Right atrium auricular region (tissue), 2 donors: ENCODE results near the gene SLC6A1. TPM values are rescaled to one million over a fixed set of nuclear protein-coding genes. Genes with fewer than 3 reads are reported as not detected.
"Not testable (repeated sequence)": the region's sequence is repeated elsewhere in the genome, so short reads cannot be mapped to it uniquely, and the experiment has no call there.

ENCODE experiments used
- DNase-seq: peaks from one replicate; pipeline ENCODE4 v3.0.0-alpha.2; 2019; ENCODE audit warnings: low spot score
- H3K27ac ChIP-seq, 2 donors: fragments of 200-600 bp; sonication (generic); 1 replicate in 1 of 2; 2 replicates in 1 of 2; pipeline ENCODE4 v1.5.1; 2016 to 2019
- H3K27me3 ChIP-seq, 2 donors: fragments of 200-600 bp; sonication (generic); one replicate each; pipeline versions ENCODE4 v1.5.1 to v1.6.0; 2017 to 2019
- H3K36me3 ChIP-seq: fragments of 200-600 bp; sonication (generic); one replicate; pipeline ENCODE4 v1.5.1; 2016
- H3K4me1 ChIP-seq, 2 donors: fragments of 200-600 bp; sonication (generic); one replicate each; pipeline versions ENCODE4 v1.5.1 to v1.6.0; 2017 to 2019
- H3K4me3 ChIP-seq, 2 donors: fragments of 200-600 bp; sonication (generic); 1 replicate in 1 of 2; 2 replicates in 1 of 2; pipeline ENCODE4 v1.5.1; 2017 to 2019; ENCODE audit warnings: mild to moderate bottlenecking in 1 of 2, moderate library complexity in 1 of 2
- H3K9me3 ChIP-seq, 2 donors: fragments of 200-600 bp; sonication (generic); one replicate each; pipeline ENCODE4 v1.5.1; 2019
- total RNA-seq, 2 donors: library from RNA; depleted of rRNA; stranded (reverse); fragments of >200 nt; gene quantifications; one replicate each; pipeline ENCODE4 v1.1.0, GENCODE V29; 2016
- TF ChIP-seq, protein P1 (sequence below), 2 donors: fragments of 200-600 bp; sonication (generic); IDR thresholded peaks; one replicate each; pipeline ENCODE4 v1.5.1; 2019; ENCODE audit warnings: antibody characterized with exemption in 2 of 2

SLC6A1 gene
- total RNA-seq, 2 donors from 2014 or later = 1.3 to 4.1 TPM

DNA sequence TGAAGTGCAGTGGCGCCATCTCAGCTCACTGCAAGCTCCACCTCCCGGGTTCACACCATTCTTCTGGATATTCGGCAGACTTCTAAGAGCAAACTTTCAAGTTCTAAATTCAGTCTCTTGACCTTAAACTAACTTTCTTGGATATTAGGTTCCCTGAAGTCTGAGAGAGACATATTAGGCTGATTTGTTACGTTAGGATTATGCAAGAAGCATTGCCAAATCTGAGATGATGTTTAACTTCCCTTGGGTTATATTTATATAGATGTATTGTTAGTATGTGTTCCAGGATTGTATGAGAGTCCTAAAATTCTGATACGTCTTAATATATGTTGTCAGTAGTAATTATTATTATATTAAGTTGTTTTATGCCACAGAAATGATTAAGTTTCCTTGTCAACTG, 80.1 kb downstream of the SLC6A1 start:
- Histone ChIP-seq H3K27ac (no peak overlapping the region), H3K9me3 (peaks cover 0 to 8% of the 10 kb centered on the region in 2 donors), H3K4me1 (no peaks in the 10 kb centered on the region), H3K27me3 (no peaks in the 10 kb centered on the region), H3K36me3 (no peaks in the 10 kb centered on the region), H3K4me3 (no peak overlapping the region)
- no peak for DNase-seq
- TF ChIP-seq, protein P1, sequence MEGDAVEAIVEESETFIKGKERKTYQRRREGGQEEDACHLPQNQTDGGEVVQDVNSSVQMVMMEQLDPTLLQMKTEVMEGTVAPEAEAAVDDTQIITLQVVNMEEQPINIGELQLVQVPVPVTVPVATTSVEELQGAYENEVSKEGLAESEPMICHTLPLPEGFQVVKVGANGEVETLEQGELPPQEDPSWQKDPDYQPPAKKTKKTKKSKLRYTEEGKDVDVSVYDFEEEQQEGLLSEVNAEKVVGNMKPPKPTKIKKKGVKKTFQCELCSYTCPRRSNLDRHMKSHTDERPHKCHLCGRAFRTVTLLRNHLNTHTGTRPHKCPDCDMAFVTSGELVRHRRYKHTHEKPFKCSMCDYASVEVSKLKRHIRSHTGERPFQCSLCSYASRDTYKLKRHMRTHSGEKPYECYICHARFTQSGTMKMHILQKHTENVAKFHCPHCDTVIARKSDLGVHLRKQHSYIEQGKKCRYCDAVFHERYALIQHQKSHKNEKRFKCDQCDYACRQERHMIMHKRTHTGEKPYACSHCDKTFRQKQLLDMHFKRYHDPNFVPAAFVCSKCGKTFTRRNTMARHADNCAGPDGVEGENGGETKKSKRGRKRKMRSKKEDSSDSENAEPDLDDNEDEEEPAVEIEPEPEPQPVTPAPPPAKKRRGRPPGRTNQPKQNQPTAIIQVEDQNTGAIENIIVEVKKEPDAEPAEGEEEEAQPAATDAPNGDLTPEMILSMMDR (IDR thresholded peaks at IDR 0.05) = no peak

DNA sequence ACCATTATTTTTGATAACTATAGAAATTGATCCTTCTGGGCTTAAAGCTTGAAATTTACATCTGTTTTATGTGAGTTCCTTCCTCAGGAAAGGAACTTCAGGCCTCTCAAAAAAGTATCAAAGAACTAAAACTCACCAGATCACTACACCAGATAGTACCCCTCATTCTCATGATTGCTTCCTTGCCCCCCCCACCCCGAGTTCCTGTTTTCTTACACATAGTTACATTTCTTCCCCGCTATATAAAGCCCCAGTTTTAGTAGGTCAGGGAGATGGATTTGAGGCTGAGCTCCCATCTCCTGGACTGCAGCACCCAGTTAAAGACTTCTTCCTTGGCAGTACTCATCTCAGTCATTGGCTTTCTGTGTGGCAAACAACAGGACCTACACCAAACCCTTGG, 81.5 kb downstream of the SLC6A1 start:
- Histone ChIP-seq H3K9me3 (no peaks in the 10 kb centered on the region), H3K4me3 (no peak overlapping the region), H3K27me3 (no peaks in the 10 kb centered on the region), H3K36me3 (no peaks in the 10 kb centered on the region), H3K27ac (no peak overlapping the region), H3K4me1 (no peaks in the 10 kb centered on the region)
- TF ChIP-seq, protein P1 (IDR thresholded peaks at IDR 0.05) = no peak
- no peak for DNase-seq

DNA sequence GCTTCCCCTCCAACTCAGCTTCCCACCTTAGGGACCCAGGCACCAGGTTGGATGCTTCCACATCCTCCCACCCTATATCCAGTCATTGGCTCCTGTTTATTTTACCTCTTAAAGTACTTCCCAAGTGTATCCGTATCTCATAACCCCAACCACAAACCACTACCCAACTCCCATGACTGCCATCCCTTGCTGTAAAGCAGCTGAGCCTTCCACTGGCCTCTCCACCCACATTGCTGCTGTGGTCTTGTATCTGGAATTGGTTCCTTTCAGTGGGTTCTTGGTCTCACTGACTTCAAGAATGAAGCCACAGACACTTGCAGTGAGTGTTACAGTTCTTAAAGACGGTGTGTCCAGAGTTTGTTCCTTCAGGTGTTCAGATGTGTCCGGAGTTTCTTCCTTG, 81.9 kb downstream of the SLC6A1 start:
- Histone ChIP-seq H3K9me3 (no peaks in the 10 kb centered on the region), H3K4me1 (no peaks in the 10 kb centered on the region), H3K27me3 (no peaks in the 10 kb centered on the region), H3K27ac (no peak overlapping the region), H3K4me3 (no peak overlapping the region), H3K36me3 (no peaks in the 10 kb centered on the region)
- DNase-seq = no peak
- TF ChIP-seq, protein P1 (IDR thresholded peaks at IDR 0.05) = no peak

DNA sequence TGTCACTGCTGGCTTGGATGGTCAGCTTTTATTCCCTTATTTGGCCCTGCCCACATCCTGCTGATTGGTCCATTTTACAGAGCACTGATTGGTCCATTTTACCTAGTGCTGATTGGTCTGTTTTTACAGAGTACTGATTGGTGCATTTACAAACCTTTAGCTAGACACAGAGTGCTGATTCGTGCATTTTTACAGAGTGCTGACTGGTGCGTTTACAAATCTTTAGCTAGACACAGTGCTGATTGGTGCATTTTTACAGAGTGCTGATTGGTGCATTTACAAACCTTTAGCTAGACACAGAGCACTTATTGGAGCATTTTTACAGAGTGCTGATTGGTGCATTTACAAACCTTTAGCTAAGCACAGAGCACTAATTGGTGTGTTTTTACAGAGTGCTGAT, 82.6 kb downstream of the SLC6A1 start:
- DNase-seq, H3K9me3 ChIP-seq: not testable (repeated sequence)

DNA sequence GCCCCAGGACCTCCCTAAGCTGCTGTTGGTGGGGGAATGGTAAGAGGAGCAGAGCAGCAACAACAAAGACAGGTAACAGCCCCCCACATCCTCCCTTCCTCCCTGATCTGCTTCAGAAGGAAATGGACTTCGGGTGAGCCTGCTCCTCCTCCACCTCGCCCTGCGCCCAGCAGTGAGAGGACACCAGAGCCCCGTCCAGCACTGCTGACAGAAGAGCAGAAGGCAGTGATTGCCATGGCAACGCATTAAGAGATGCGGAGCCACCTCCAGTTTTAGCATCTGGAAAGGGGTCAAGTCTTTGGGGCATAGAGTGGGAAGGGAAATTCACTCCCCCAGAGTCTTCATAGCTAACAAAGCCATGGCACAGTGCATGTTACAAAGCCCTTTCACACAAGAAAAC, 84.2 kb downstream of the SLC6A1 start:
- Histone ChIP-seq H3K4me3 (no peak overlapping the region), H3K4me1 (no peaks in the 10 kb centered on the region), H3K27ac (no peak overlapping the region), H3K36me3 (no peaks in the 10 kb centered on the region), H3K27me3 (no peaks in the 10 kb centered on the region), H3K9me3 (no peaks in the 10 kb centered on the region)
- TF ChIP-seq, protein P1 (IDR thresholded peaks at IDR 0.05) = no peak
- no peak for DNase-seq

More for the DNA sequence above, 82.6 kb downstream of the SLC6A1 start:
- H3K27me3 ChIP-seq, H3K4me1 ChIP-seq, H3K4me3 ChIP-seq, H3K36me3 ChIP-seq, H3K27ac ChIP-seq: not testable (repeated sequence)

DNA sequence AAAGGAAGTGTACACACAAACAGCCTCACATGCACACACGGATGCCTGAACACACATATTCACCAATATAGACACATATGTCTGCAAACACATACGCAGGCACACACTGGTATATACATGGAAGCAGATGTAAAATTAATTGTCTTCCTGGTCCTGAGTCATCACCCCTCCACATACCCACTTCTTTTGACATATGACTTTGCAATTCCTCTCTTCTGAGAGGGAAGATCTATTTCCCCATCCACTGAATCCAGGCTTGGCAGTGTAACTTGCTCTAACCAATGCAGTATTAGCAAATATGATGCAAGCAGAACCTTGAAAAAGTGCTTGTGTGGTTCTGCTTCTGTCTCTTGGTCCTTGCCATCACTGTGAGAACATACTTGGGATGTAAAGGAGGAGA, 84.9 kb downstream of the SLC6A1 start:
- TF ChIP-seq, protein P1 (IDR thresholded peaks at IDR 0.05) = no peak
- no peaks in the 10 kb centered on the region for H3K27me3 ChIP-seq
- H3K4me1 ChIP-seq = no peaks in the 10 kb centered on the region
- no peaks in the 10 kb centered on the region for H3K36me3 ChIP-seq
- no peak overlapping the region for H3K4me3 ChIP-seq
- DNase-seq = no peak
- H3K9me3 ChIP-seq = no peaks in the 10 kb centered on the region
- H3K27ac ChIP-seq = no peak overlapping the region
